ENCODE measurements around the gene ARHGEF17.

- no peak for TF ChIP-seq CTCF (IDR thresholded peaks at IDR 0.05)
- no peak for TF ChIP-seq POLR2A (IDR thresholded peaks at IDR 0.05)
Measured at GRCh38 chr11:73406619-73407018, 98.5 kb downstream of the ARHGEF17 start.

Data from right lobe of liver (tissue), 4 donors.